HepG2 (cell line): ENCODE results near the gene HP1BP3. TPM values are rescaled to one million over a fixed set of nuclear protein-coding genes. Genes with fewer than 3 reads are reported as not detected.
A peak's percentile ranks its signal among the peaks of the same experiment; 100 is the strongest.

ENCODE experiments used
- GLI4 ChIP-seq: sonication (generic); formaldehyde crosslinking; IDR thresholded peaks from 2 replicates; pipeline ENCODE4 v1.5.1; 2020; ENCODE audit warnings: missing genetic modification reagents, mild to moderate bottlenecking, moderate library complexity, borderline replicate concordance
- KDM4B ChIP-seq: sonication (generic); formaldehyde crosslinking; IDR thresholded peaks from 2 replicates; pipeline ENCODE4 v1.4.0; 2020; ENCODE audit warnings: missing genetic modification reagents
- MIER2 ChIP-seq: IDR thresholded peaks from 2 replicates; pipeline ENCODE4 v1.6.1; 2016; ENCODE audit warnings: missing biosample characterization, missing genetic modification reagents
- NCOA2 ChIP-seq: sonication (generic); formaldehyde crosslinking; IDR thresholded peaks from 2 replicates; pipeline ENCODE4 v1.8.0; 2022; ENCODE audit warnings: inconsistent platforms
- SP1 ChIP-seq, 2 experiments: fragments of 450-650 bp in 1 of 2; sonication (generic) in 1 of 2; formaldehyde crosslinking in 1 of 2; IDR thresholded peaks; 2 replicates each; pipeline versions ENCODE4 v1.4.0 to v1.6.1; 2016 to 2020; ENCODE audit warnings: missing genetic modification reagents in 1 of 2
- SP2 ChIP-seq: sonication (generic); formaldehyde crosslinking; IDR thresholded peaks from 2 replicates; pipeline ENCODE4 v1.5.1; 2020; ENCODE audit warnings: mild to moderate bottlenecking, missing genetic modification reagents
- TCF7 ChIP-seq: sonication (generic); IDR thresholded peaks from 2 replicates; pipeline ENCODE4 v1.6.1; 2016; ENCODE audit warnings: antibody characterized with exemption, low read depth
- ZBTB7A ChIP-seq: sonication (generic); formaldehyde crosslinking; IDR thresholded peaks from 2 replicates; pipeline ENCODE4 v1.8.0; 2022; ENCODE audit warnings: mild to moderate bottlenecking, missing genetic modification reagents
- polyA plus RNA-seq, 8 experiments: library from polyadenylated mRNA; depleted of rRNA in 3 of 8; stranded (reverse) in 7 of 8; unstranded in 1 of 8; fragments of >200 nt; fragmentation: Illumina TruSeq in 4 of 8; extraction: Trizol in 4 of 8; gene quantifications; 2 replicates each; pipeline versions ENCODE4 v1.2.1 to v1.2.3, GENCODE V29; 2011 to 2016; ENCODE audit warnings: low read depth in 4 of 8, missing spikeins in 1 of 8, mixed read lengths in 1 of 8; ENCODE audit not compliant: insufficient read depth in 1 of 8
- total RNA-seq, 5 experiments: library from RNA; depleted of rRNA; stranded (reverse); fragments of >200 nt; fragmentation: Illumina TruSeq; extraction: Trizol; gene quantifications; 2 replicates each; pipeline ENCODE4 v1.2.3, GENCODE V29; 2016; ENCODE audit warnings: low read depth in 1 of 5
- TF ChIP-seq, protein P1 (sequence below): sonication (generic); formaldehyde crosslinking; IDR thresholded peaks from 2 replicates; pipeline ENCODE4 v1.4.0; 2020; ENCODE audit warnings: missing genetic modification reagents
- TF ChIP-seq, protein P2 (sequence below): sonication (generic); formaldehyde crosslinking; IDR thresholded peaks from 2 replicates; pipeline ENCODE4 v1.5.1; 2020; ENCODE audit warnings: mild to moderate bottlenecking, missing genetic modification reagents, moderate library complexity
- TF ChIP-seq, protein P3 (sequence below): sonication (generic); formaldehyde crosslinking; IDR thresholded peaks from 2 replicates; pipeline ENCODE4 v1.8.1; 2023; ENCODE audit warnings: mild to moderate bottlenecking, moderate library complexity, missing genetic modification reagents
- TF ChIP-seq, protein P4 (sequence below): sonication (generic); formaldehyde crosslinking; IDR thresholded peaks from 2 replicates; pipeline ENCODE4 v1.4.0; 2020; ENCODE audit warnings: missing genetic modification reagents
- TF ChIP-seq, protein P5 (sequence below): IDR thresholded peaks from 2 replicates; pipeline ENCODE4 v1.6.1; 2016

Gene HP1BP3
- total and polyA plus RNA-seq, 2 of the 13 experiments (the other 11 are each of a cell fraction or from before 2014, with no cell fraction given): 98.5 to 137 TPM

DNA sequence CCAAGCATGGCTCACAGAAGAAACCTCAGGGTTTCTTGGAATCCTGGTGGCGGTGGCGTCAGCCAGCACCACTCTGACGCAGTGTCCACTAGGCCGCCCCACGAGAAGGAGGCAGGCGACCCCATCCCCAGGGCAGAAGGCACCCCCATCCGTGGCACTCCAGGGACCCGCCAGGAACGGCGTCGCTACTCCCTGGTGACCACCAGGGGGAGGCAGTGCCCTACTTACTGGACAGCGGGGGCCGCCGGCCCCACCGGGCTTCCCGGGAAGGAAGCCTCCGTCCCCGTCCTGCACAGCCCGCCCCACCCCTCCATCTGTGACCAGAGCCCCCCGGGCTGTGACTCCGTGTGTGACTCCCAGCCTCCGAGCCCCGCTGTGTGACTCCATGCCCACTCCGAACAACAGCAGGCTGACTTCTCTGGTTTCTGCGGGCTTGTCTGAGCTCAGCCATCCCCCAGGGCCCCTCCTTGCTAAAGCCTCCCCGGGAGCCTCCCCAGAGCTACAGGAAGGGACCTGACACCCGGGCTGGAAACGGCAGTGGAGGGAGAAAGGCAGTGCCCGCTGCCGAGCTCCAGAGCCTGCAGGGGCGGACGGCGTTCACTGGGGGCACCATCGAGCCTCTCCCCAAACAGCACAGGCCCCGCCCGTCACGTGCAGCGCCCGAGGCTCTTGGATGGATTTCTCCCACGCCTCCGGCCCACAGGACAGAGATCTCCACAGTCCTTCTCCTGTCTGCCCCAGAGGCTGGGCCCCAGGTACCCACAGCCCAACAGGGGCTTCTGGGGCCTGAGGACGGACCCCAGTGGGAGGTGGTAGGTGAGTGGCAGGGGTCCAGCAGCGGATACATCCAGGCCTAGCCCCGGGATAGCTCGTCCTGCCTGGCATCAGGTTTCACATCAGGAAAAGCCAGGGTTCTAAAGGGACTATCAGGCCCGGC is 90.4 kb downstream of the HP1BP3 start (continued):
- TF ChIP-seq, protein P1, sequence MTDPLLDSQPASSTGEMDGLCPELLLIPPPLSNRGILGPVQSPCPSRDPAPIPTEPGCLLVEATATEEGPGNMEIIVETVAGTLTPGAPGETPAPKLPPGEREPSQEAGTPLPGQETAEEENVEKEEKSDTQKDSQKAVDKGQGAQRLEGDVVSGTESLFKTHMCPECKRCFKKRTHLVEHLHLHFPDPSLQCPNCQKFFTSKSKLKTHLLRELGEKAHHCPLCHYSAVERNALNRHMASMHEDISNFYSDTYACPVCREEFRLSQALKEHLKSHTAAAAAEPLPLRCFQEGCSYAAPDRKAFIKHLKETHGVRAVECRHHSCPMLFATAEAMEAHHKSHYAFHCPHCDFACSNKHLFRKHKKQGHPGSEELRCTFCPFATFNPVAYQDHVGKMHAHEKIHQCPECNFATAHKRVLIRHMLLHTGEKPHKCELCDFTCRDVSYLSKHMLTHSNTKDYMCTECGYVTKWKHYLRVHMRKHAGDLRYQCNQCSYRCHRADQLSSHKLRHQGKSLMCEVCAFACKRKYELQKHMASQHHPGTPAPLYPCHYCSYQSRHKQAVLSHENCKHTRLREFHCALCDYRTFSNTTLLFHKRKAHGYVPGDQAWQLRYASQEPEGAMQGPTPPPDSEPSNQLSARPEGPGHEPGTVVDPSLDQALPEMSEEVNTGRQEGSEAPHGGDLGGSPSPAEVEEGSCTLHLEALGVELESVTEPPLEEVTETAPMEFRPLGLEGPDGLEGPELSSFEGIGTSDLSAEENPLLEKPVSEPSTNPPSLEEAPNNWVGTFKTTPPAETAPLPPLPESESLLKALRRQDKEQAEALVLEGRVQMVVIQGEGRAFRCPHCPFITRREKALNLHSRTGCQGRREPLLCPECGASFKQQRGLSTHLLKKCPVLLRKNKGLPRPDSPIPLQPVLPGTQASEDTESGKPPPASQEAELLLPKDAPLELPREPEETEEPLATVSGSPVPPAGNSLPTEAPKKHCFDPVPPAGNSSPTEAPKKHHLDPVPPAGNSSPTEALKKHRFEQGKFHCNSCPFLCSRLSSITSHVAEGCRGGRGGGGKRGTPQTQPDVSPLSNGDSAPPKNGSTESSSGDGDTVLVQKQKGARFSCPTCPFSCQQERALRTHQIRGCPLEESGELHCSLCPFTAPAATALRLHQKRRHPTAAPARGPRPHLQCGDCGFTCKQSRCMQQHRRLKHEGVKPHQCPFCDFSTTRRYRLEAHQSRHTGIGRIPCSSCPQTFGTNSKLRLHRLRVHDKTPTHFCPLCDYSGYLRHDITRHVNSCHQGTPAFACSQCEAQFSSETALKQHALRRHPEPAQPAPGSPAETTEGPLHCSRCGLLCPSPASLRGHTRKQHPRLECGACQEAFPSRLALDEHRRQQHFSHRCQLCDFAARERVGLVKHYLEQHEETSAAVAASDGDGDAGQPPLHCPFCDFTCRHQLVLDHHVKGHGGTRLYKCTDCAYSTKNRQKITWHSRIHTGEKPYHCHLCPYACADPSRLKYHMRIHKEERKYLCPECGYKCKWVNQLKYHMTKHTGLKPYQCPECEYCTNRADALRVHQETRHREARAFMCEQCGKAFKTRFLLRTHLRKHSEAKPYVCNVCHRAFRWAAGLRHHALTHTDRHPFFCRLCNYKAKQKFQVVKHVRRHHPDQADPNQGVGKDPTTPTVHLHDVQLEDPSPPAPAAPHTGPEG: no peak; the same call in 1 of the 2 replicates
- no peak for TF ChIP-seq KDM4B
- TF ChIP-seq SP1 (IDR thresholded peaks at IDR 0.05): no peak
- 0 out of 2 replicates have a peak, but pooled peaks have one; percentile 18 for TF ChIP-seq SP1 (CRISPR knock-in tag; IDR thresholded peaks at IDR 0.05)
- TF ChIP-seq, protein P2, sequence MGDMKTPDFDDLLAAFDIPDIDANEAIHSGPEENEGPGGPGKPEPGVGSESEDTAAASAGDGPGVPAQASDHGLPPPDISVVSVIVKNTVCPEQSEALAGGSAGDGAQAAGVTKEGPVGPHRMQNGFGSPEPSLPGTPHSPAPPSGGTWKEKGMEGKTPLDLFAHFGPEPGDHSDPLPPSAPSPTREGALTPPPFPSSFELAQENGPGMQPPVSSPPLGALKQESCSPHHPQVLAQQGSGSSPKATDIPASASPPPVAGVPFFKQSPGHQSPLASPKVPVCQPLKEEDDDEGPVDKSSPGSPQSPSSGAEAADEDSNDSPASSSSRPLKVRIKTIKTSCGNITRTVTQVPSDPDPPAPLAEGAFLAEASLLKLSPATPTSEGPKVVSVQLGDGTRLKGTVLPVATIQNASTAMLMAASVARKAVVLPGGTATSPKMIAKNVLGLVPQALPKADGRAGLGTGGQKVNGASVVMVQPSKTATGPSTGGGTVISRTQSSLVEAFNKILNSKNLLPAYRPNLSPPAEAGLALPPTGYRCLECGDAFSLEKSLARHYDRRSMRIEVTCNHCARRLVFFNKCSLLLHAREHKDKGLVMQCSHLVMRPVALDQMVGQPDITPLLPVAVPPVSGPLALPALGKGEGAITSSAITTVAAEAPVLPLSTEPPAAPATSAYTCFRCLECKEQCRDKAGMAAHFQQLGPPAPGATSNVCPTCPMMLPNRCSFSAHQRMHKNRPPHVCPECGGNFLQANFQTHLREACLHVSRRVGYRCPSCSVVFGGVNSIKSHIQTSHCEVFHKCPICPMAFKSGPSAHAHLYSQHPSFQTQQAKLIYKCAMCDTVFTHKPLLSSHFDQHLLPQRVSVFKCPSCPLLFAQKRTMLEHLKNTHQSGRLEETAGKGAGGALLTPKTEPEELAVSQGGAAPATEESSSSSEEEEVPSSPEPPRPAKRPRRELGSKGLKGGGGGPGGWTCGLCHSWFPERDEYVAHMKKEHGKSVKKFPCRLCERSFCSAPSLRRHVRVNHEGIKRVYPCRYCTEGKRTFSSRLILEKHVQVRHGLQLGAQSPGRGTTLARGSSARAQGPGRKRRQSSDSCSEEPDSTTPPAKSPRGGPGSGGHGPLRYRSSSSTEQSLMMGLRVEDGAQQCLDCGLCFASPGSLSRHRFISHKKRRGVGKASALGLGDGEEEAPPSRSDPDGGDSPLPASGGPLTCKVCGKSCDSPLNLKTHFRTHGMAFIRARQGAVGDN (CRISPR knock-in tag): peak; percentile 91
- TF ChIP-seq MIER2 (CRISPR knock-in tag): no peak
- TF ChIP-seq, protein P3, sequence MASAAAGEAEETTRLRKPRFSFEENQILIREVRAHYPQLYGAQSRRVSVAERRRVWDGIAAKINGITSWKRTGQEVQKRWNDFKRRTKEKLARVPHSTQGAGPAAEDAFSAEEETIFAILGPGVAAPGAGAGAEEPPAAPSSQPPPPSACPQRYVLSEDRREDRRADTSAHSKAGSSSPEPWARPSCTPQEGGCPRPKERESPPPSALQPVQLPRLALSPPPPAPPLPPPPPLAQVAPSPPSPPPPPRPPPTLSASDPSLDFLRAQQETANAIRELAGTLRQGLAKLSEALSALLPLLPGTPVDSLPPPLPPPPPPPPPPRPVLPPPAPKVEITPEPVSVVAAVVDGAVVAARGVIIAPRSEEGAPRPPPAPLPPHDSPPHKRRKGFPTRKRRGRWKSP: peak; percentile 45; the same call in 1 of the 2 replicates
- TF ChIP-seq ZBTB7A: peak; percentile 60; the same call in 1 of the 2 replicates
- TF ChIP-seq, protein P4, sequence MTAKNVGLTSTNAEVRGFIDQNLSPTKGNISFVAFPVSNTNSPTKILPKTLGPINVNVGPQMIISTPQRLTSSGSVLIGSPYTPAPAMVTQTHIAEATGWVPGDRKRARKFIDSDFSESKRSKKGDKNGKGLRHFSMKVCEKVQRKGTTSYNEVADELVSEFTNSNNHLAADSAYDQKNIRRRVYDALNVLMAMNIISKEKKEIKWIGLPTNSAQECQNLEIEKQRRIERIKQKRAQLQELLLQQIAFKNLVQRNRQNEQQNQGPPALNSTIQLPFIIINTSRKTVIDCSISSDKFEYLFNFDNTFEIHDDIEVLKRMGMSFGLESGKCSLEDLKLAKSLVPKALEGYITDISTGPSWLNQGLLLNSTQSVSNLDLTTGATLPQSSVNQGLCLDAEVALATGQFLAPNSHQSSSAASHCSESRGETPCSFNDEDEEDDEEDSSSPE (CRISPR knock-in tag): peak; percentile 57
- TF ChIP-seq, protein P5, sequence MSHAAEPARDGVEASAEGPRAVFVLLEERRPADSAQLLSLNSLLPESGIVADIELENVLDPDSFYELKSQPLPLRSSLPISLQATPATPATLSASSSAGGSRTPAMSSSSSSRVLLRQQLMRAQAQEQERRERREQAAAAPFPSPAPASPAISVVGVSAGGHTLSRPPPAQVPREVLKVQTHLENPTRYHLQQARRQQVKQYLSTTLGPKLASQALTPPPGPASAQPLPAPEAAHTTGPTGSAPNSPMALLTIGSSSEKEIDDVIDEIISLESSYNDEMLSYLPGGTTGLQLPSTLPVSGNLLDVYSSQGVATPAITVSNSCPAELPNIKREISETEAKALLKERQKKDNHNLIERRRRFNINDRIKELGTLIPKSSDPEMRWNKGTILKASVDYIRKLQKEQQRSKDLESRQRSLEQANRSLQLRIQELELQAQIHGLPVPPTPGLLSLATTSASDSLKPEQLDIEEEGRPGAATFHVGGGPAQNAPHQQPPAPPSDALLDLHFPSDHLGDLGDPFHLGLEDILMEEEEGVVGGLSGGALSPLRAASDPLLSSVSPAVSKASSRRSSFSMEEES (CRISPR knock-in tag): peak; percentile 56; the same call in 1 of the 2 replicates
- no peak for TF ChIP-seq NCOA2
- TF ChIP-seq TCF7: no peak
- TF ChIP-seq GLI4 (CRISPR knock-in tag): 0 out of 2 replicates have a peak, but pooled peaks have one; percentile 56
- TF ChIP-seq SP2 (CRISPR knock-in tag): no peak
